Neural progenitor cell (in vitro differentiated cells): Measurements from ENCODE around the gene TPGS2. TPM values are rescaled to one million over a fixed set of nuclear protein-coding genes. Genes with fewer than 3 reads are reported as not detected.

ENCODE experiments used
- DNase-seq: peaks from one replicate; pipeline ENCODE4 v3.0.0-alpha.2; 2016; ENCODE audit warnings: low spot score
- H2AFZ ChIP-seq: fragments of 200-600 bp; sonication (generic); replicated peaks from 2 replicates; pipeline ENCODE4 v1.6.1; 2016; ENCODE audit warnings: antibody characterized with exemption
- H3F3A ChIP-seq: fragments of 200-600 bp; sonication (generic); 2 replicates; pipeline ENCODE4 v1.6.1; 2016; ENCODE audit warnings: antibody characterized with exemption, low read depth
- H3K27ac ChIP-seq: fragments of 200-600 bp; sonication (generic); 2 replicates; pipeline ENCODE4 v1.5.1; 2016; ENCODE audit warnings: mild to moderate bottlenecking
- H3K27me3 ChIP-seq: fragments of 200-600 bp; sonication (generic); 2 replicates; pipeline ENCODE4 v1.6.1; 2016; ENCODE audit warnings: mild to moderate bottlenecking, moderate library complexity
- H3K36me3 ChIP-seq: fragments of 200-600 bp; sonication (generic); 2 replicates; pipeline ENCODE4 v1.5.1; 2016
- H3K4me1 ChIP-seq: fragments of 200-600 bp; sonication (generic); 2 replicates; pipeline ENCODE4 v1.6.1; 2016; ENCODE audit warnings: mixed run types
- H3K4me2 ChIP-seq: fragments of 200-600 bp; sonication (generic); 2 replicates; pipeline ENCODE4 v1.6.1; 2016
- H3K4me3 ChIP-seq: fragments of 200-600 bp; sonication (generic); 2 replicates; pipeline ENCODE4 v1.5.1; 2016
- H3K79me2 ChIP-seq: fragments of 200-600 bp; sonication (generic); 2 replicates; pipeline ENCODE4 v1.6.1; 2016; ENCODE audit warnings: low read depth
- H3K9ac ChIP-seq: fragments of 200-600 bp; sonication (generic); 2 replicates; pipeline ENCODE4 v1.6.1; 2016
- H3K9me3 ChIP-seq: fragments of 200-600 bp; sonication (generic); 2 replicates; pipeline ENCODE4 v1.5.1; 2016; ENCODE audit warnings: low read depth
- H4K20me1 ChIP-seq: fragments of 200-600 bp; sonication (generic); 2 replicates; pipeline ENCODE4 v1.6.1; 2016; ENCODE audit warnings: low read depth
- H3K27ac Mint-ChIP-seq: 3 replicates; pipeline ENCODE4 v1.8.0; 2021; ENCODE audit warnings: mixed read lengths
- H3K27me3 Mint-ChIP-seq: 2 replicates; pipeline ENCODE4 v1.8.0; 2022; ENCODE audit warnings: low read depth, mild to moderate bottlenecking, inconsistent platforms, moderate library complexity, mixed read lengths; ENCODE audit not compliant: insufficient read depth
- H3K36me3 Mint-ChIP-seq: 3 replicates; pipeline ENCODE4 v1.8.0; 2021; ENCODE audit warnings: mixed read lengths
- H3K4me1 Mint-ChIP-seq: 3 replicates; pipeline ENCODE4 v1.8.0; 2021; ENCODE audit warnings: mixed read lengths
- H3K4me3 Mint-ChIP-seq: 3 replicates; pipeline ENCODE4 v1.8.0; 2021; ENCODE audit warnings: mild to moderate bottlenecking, moderate library complexity, mixed read lengths
- H3K9me3 Mint-ChIP-seq: 3 replicates; pipeline ENCODE4 v1.8.0; 2020; ENCODE audit warnings: mixed read lengths
- EZH2 ChIP-seq: fragments of 200-600 bp; sonication (generic); IDR thresholded peaks from 2 replicates; pipeline ENCODE4 v1.6.1; 2017; ENCODE audit warnings: antibody characterized with exemption, mild to moderate bottlenecking, moderate library complexity
- EZH2phosphoT487 ChIP-seq: fragments of 200-600 bp; sonication (generic); IDR thresholded peaks from 2 replicates; pipeline ENCODE4 v1.6.1; 2017; ENCODE audit warnings: antibody characterized with exemption
- total RNA-seq: library from RNA; depleted of rRNA; stranded (reverse); fragments of >200 nt; gene quantifications from 2 replicates; pipeline ENCODE4 v1.2.3, GENCODE V29; 2015; ENCODE audit warnings: low replicate concordance
- TF ChIP-seq, protein P1 (sequence below): fragments of 200-600 bp; sonication (generic); IDR thresholded peaks from 2 replicates; pipeline ENCODE4 v1.5.1; 2017; ENCODE audit warnings: antibody characterized with exemption, mild to moderate bottlenecking

Gene TPGS2
- total RNA-seq, 1 donor from 2014 or later, result 301 TPM

DNA sequence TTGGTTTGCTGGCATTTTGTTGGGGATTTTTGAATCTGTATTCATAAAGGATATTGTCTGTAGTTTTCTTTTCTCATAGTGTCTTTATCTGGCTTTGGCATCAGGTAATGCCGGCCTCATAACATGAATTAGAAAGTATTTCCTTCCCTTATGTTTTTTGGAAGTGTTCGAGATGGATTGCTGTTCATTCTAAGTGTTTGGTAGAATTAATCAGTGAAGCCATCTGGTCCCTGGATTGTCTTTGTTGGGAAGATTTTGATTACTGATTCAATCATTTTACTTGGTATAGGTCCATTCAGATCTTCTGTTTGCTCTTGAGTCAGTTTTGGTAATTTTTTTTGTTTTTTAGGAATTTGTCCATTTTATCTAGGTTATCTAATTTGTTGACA lies 22.4 kb upstream of the TPGS2 start:
- no peaks in the 10 kb centered on the region for H3K4me1 Mint-ChIP-seq
- no peak overlapping the region for H3K9ac ChIP-seq

DNA sequence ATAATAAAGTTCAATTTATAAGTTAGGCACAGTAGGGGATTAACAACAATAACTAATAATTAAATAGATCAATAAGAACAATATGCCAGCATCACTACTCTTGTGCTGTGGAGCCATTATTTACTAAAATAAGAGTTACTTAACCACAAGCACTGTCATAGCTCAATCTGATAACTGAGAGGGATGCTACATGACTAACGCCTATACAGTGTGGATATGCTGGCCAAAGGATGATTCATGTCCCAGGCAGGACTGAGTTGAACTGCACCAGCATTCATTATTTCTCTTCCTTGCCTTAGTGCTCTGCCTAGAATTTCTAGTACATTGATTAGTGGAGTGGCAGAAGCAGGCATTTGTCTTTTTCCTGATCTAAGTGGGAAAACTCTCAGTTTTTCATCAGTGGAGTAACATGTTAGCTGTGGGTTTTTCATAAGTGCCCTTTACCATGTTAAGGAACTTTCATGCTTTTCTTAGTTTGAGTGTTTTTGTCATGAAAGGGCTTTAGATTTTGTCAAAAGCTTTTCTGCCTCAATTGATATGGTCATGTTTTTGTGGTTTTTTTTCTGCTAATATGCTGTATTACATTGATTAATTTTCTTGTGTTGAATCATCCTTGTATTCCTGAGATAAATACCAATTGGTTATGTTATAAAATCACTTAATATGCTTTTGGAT lies 21.9 kb upstream of the TPGS2 start:
- peaks cover 18% of the 10 kb centered on the region for H3K36me3 Mint-ChIP-seq
- Histone ChIP-seq H3K4me3 (no peak overlapping the region), H3F3A (no peaks in the 10 kb centered on the region), H3K36me3 (no peaks in the 10 kb centered on the region), H4K20me1 (no peaks in the 10 kb centered on the region), H3K27me3 (no peaks in the 10 kb centered on the region), H3K9ac (no peak overlapping the region), H3K4me1 (no peaks in the 10 kb centered on the region), H2AFZ (no peak overlapping the region), H3K27ac (no peak overlapping the region), H3K4me2 (no peak overlapping the region), H3K9me3 (no peaks in the 10 kb centered on the region), H3K79me2 (no peaks in the 10 kb centered on the region)
- TF ChIP-seq, protein P1, sequence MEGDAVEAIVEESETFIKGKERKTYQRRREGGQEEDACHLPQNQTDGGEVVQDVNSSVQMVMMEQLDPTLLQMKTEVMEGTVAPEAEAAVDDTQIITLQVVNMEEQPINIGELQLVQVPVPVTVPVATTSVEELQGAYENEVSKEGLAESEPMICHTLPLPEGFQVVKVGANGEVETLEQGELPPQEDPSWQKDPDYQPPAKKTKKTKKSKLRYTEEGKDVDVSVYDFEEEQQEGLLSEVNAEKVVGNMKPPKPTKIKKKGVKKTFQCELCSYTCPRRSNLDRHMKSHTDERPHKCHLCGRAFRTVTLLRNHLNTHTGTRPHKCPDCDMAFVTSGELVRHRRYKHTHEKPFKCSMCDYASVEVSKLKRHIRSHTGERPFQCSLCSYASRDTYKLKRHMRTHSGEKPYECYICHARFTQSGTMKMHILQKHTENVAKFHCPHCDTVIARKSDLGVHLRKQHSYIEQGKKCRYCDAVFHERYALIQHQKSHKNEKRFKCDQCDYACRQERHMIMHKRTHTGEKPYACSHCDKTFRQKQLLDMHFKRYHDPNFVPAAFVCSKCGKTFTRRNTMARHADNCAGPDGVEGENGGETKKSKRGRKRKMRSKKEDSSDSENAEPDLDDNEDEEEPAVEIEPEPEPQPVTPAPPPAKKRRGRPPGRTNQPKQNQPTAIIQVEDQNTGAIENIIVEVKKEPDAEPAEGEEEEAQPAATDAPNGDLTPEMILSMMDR, result no peak
- TF ChIP-seq EZH2 (no peak), EZH2phosphoT487 (no peak)
- H3K27me3 Mint-ChIP-seq, result no peaks in the 10 kb centered on the region
- no peaks in the 10 kb centered on the region for H3K4me1 Mint-ChIP-seq
- no peak for DNase-seq
- no peak overlapping the region for H3K4me3 Mint-ChIP-seq
- H3K27ac Mint-ChIP-seq, result no peak overlapping the region
- H3K9me3 Mint-ChIP-seq, result peaks cover 11% of the 10 kb centered on the region

More for the DNA sequence above, 22.4 kb upstream of the TPGS2 start:
- no peak overlapping the region for H2AFZ ChIP-seq
- no peaks in the 10 kb centered on the region for H4K20me1 ChIP-seq
- no peak overlapping the region for H3K27ac ChIP-seq
- H3K4me2 ChIP-seq, result no peak overlapping the region
- no peaks in the 10 kb centered on the region for H3K27me3 ChIP-seq
- Mint-ChIP-seq H3K36me3 (peaks cover 18% of the 10 kb centered on the region), H3K9me3 (peaks cover 11% of the 10 kb centered on the region), H3K27me3 (no peaks in the 10 kb centered on the region), H3K4me3 (no peak overlapping the region), H3K27ac (no peak overlapping the region)
- H3F3A ChIP-seq, result no peaks in the 10 kb centered on the region
- TF ChIP-seq, protein P1, result no peak
- TF ChIP-seq EZH2phosphoT487, result no peak
- TF ChIP-seq EZH2, result no peak
- no peak overlapping the region for H3K4me3 ChIP-seq
- H3K4me1 ChIP-seq, result no peaks in the 10 kb centered on the region
- no peaks in the 10 kb centered on the region for H3K36me3 ChIP-seq
- DNase-seq, result no peak
- no peaks in the 10 kb centered on the region for H3K79me2 ChIP-seq
- no peaks in the 10 kb centered on the region for H3K9me3 ChIP-seq

- Histone ChIP-seq H3F3A (no peaks in the 10 kb centered on the region), H3K9ac (no peak overlapping the region), H3K4me3 (no peak overlapping the region), H3K9me3 (no peaks in the 10 kb centered on the region), H3K4me2 (no peak overlapping the region), H3K36me3 (no peaks in the 10 kb centered on the region), H4K20me1 (no peaks in the 10 kb centered on the region), H3K27me3 (no peaks in the 10 kb centered on the region), H2AFZ (no peak overlapping the region), H3K27ac (no peak overlapping the region), H3K79me2 (no peaks in the 10 kb centered on the region), H3K4me1 (no peaks in the 10 kb centered on the region)
- Mint-ChIP-seq H3K4me1 (no peaks in the 10 kb centered on the region), H3K4me3 (no peak overlapping the region), H3K27me3 (no peaks in the 10 kb centered on the region), H3K9me3 (peaks cover 11% of the 10 kb centered on the region), H3K27ac (no peak overlapping the region), H3K36me3 (peaks cover 18% of the 10 kb centered on the region)
- no peak for DNase-seq
- TF ChIP-seq EZH2phosphoT487, result no peak
- TF ChIP-seq, protein P1, result no peak
- no peak for TF ChIP-seq EZH2
These were observed 20.6 kb upstream of the TPGS2 start for GRCh38 chr18:36849288-36850006.
